NCI-H460 (cell line): Measurements from ENCODE around the gene DZIP3. TPM values are rescaled to one million over a fixed set of nuclear protein-coding genes. Genes with fewer than 3 reads are reported as not detected.
A peak's percentile ranks its signal among the peaks of the same experiment; 100 is the strongest.
"Not testable (repeated sequence)": the region's sequence is repeated elsewhere in the genome, so short reads cannot be mapped to it uniquely, and the experiment has no call there.

Experiments
- DNase-seq: peaks from one replicate; pipeline ENCODE4 v3.0.0-alpha.2; 2016; ENCODE audit warnings: low read depth; ENCODE audit errors: extremely low read depth
- total RNA-seq: library from RNA; depleted of rRNA; stranded (reverse); fragments of >200 nt; shearing (Covaris generic); gene quantifications from 2 replicates; pipeline ENCODE4 v1.2.3, GENCODE V29; 2014

Gene DZIP3
- total RNA-seq, 1 experiment from 2014 or later: 6.2 TPM

- no peak for DNase-seq
Measured at GRCh38 chr3:108599677-108600409, 10.3 kb downstream of the DZIP3 start.

DNA sequence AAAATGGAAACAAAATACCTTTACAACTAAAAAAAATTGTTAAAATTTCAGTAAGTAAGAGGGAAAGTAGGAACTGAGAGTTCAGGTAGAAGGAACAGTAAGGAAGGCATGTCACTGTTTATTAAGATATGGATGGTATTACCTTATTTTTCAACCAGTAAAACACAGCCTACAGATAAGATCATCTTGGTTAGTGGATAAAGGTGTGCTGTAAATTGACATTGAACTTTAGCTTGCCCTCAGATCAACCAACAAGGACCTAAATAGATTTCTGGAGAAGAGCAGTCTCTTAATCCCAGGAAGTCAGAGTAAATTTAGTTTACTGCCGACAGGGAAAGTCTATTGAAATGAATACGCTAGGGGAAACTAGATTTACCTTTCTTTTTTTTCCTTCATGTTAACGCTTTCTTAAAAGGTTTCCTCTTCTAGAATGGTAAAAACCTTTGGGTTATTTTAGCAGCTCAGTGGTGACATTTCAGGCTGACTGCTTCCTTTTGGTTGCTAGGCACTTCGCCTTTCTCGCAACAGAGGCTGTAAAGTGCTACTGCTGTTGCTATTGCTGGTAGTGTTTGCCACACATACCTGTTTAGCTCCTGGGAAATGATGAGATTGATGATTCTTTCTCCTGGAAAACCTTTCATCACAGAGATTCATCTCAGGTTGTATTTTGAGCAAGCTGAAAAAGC, 12.9 kb downstream of the DZIP3 start:
- DNase-seq: no peak

DNA sequence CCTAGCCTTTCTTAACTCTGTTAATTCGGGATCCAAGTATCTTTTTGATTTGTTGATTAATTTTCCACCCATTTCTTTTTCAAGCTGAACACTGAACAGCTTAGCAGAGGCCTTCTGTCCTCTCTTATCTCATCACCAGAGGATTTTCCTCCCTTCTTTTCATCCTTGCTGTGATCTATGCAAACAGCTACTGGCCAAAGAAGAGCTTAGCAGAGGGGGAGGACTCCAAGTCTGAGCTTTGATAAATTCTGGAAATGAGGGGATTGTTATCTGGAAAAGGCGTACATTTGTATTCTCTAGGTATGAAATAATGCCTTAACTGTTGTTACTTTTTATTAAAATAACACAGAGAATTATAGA, 13.4 kb downstream of the DZIP3 start:
- no peak for DNase-seq

DNA sequence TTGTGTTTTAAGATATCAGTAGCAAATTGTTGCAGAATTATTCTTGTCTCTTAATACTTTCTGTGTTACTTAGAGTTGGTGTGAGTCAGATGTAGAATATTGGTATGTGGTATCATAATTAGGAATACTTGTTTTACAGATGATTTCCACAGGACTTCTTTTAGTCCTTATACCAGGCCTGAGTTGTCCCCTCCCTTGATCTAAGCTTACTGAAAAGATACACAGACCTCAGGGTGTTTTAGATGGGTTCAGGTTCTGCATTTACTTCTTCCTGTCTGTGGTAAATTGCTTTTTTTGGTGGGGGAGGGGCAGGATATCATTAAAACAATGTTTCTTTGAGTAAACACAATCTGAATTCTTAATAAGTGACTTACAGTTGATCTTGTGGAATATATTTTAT, 14.2 kb downstream of the DZIP3 start:
- no peak for DNase-seq

- DNase-seq: no peak
Measured at GRCh38 chr3:108605028-108605427, 15.5 kb downstream of the DZIP3 start.

DNA sequence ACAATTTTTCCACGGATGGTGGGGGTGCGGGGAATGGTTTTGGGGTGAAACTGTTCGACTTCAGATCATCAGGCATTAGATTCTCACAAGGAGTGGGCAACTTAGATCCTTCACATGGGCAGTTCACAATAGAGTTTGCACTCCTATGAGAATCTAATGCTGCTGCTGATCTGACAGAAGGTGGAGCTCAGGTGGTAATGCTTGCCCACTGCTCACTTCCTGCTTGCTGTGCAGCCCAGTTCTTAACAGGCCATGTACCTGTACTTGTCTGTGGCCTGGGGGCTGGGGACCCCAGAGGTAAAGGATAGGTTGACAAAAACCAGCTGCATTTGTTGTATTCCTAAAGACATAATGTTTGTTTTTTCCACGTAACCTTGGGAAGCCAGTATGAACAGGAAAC, 16.0 kb downstream of the DZIP3 start:
- no peak for DNase-seq

- DNase-seq: no peak
Measured at GRCh38 chr3:108608750-108609149, 19.2 kb downstream of the DZIP3 start.

DNA sequence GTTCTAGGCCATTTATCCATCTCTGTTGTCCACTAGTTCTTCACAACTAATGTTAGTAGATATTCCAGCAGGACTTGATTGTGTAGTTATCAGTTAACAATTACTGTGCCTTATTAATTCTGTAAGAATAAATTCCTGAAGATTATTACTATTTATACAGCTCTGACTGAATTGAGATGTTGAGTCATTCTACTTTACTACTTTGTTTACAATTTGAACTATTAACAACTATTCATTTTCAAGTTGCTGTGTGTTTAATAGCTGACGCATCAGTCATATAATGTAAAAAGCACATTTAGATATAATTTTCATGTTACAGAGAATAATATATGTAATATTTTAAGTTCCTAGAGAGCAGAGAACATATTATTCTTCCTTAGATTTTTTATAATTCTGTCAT, 21.1 kb downstream of the DZIP3 start:
- DNase-seq: no peak

- DNase-seq: not testable (repeated sequence)
Measured at GRCh38 chr3:108616090-108616489, 26.6 kb downstream of the DZIP3 start.

DNA sequence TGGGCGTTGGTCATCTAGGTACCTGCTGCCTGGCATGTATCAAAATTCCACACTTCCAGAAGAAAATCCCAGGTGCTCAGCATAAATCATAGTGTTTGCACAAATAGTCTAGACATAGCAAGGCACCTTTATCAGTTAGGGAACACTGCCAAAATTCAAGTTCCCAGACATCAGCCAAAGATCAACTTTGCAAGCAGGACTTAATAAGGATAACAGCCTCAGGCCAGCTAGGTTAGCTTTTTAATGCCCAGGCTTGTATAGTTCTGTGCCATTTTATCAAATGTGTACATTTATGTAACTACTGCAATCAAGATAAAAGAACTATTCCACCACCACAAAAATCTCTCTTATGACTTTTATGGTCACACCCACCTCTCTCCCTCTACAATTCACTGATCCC, 30.7 kb downstream of the DZIP3 start:
- DNase-seq: no peak

GRCh38 chr3:108623504-108623903, 34.0 kb downstream of the DZIP3 start:
- DNase-seq: no peak

- no peak for DNase-seq
Measured at GRCh38 chr3:108629974-108630373, 40.5 kb downstream of the DZIP3 start.

GRCh38 chr3:108642526-108642925, 53.0 kb downstream of the DZIP3 start:
- DNase-seq: no peak

- DNase-seq: no peak
Measured at GRCh38 chr3:108645364-108645763, 55.8 kb downstream of the DZIP3 start.

GRCh38 chr3:108655664-108656063, 66.1 kb downstream of the DZIP3 start:
- not testable (repeated sequence) for DNase-seq

- DNase-seq: no peak
Measured at GRCh38 chr3:108661699-108662098, 72.2 kb downstream of the DZIP3 start.

GRCh38 chr3:108662142-108662738, 72.7 kb downstream of the DZIP3 start:
- peak; percentile 59 for DNase-seq

DNA sequence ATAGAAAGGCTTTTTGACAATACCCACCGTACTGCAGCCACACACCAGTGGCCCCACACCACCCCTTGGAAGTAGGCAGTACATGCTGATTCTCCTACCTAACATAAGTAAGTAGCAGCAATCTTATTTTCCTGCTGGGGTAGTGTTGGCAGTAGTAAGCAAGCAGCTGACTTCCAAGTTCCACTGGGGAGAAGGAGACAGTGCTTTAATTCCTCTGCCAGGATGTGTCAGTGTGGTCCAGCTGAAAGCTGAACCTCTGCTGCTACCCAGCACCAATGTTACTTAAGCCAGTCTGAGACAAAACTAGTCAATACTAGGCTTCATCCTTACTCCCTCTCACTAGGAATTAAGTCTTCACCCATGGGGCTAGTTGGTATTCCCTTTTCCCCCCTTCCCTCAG, 74.7 kb downstream of the DZIP3 start:
- DNase-seq: no peak

DNA sequence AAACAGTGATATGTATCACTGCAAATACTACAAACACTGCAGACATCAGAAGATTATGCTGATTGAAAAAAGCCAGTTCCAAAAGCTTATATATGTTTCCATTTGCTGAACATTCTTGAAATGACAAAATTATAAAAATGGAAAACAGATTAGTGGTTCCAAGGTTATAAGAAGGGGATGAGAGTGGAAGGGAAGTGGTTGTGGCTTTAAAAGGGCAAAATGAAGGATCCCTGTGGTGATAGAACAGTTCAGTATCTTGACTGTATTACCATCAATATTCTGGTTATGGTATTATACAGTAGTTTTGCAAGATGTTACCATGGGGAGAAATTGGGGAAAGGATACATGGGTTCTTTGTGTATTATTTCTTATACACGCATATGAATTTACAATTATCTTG, 77.8 kb downstream of the DZIP3 start:
- DNase-seq: no peak

DNA sequence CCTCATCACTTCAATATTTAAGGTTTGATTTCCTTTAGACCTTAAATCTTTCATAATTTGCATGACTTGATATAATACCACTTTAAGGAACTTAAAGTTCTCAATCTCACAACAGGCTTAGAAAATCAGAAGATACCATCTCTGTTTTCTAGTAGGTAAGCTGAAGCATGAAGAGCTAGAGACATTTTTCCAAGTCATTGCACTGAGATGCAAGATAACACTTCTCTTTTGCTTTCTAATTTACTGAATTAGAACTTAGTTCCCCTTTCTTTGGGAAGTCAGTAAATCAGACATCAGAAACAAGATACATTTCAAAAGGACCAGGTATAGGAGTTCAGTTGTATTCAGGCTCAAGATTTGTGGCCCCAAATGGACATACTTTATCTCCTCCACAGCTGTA, 79.7 kb downstream of the DZIP3 start:
- DNase-seq: no peak

DNA sequence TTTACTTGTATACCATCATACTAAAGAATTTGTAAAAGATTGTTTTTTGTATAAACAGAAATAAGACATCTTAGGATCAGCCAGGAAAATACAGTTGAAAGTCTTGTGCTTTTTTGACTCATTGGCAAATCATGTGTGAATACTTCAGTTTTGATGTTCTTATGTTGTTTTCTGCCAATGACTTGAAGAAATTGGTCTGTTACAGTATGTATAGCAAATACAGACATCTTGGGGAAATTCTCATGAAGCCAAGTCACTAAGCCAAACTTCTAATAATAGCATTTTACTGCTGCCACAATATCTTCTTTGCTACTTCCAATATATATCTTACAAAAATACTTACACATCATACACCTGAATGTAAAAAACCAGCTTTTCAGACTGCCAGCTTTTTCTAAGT, 83.2 kb downstream of the DZIP3 start:
- no peak for DNase-seq

GRCh38 chr3:108673988-108674661, 84.6 kb downstream of the DZIP3 start:
- DNase-seq: no peak
